Anterior cingulate cortex (tissue), 58 donors: ENCODE results near the gene CHTF18.
"Not testable (repeated sequence)": the region's sequence is repeated elsewhere in the genome, so short reads cannot be mapped to it uniquely, and the experiment has no call there.

ENCODE experiments used
- DNase-seq, 58 donors: peaks; one replicate each; lab custom pipeline; 2025; lab: John Stamatoyannopoulos, UW

Gene CHTF18

GRCh38 chr16:788399-789126, at the start of gene CHTF18:
CHTF18 (plus strand) TSS chr16:788620; CDS start chr16:788685, 65 bp downstream.
- DNase-seq, result peak; percentile 31 to 94 (median 86)

GRCh38 chr16:739560-740458, 48.6 kb upstream of the CHTF18 start:
- DNase-seq, result no peak

DNA sequence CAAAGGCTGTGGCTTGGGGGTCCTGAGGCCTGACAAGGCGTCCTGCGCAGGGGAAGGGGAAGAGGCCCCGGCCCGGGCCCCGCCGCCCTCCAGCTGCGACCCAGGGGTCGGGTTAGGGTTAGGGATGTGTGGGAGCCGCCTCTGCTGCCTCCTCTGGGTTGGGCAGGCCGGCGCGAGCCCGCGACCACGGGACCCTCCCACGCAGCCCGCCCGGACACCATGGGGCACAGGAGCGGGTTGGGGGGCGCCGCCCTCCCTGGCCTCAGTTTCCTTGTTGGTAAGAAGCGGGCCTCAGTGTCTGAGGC, 48.0 kb upstream of the CHTF18 start:
- DNase-seq, result no peak

- peak in 57 of 58 donors; percentile 16 to 90 (median 80) for DNase-seq
Measured at GRCh38 chr16:740764-741505, 47.5 kb upstream of the CHTF18 start, which contains the start of gene CIAO3. CIAO3 (minus strand) TSS chr16:740997; CDS start chr16:740985, 12 bp downstream.

GRCh38 chr16:741986-742629, 46.3 kb upstream of the CHTF18 start:
- no peak for DNase-seq

DNA sequence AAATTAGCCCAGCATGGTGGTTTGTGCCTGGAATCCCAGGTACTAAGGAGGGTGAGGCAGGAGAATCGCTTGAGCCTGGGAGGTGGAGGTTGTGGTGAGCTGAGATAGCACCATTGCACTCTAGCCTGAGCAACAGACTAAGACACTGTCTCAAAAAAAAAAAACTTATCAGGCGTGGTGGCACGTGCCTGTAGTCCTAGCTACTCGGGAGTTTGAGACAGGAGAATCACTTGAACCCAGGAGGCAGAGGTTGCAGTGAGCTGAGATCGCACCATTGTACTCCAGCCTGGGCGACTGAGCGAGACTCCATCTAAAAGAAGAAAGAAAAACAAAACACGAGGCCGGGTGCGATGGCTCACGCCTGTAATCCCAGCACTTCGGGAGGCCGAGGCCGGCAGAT, 45.5 kb upstream of the CHTF18 start:
- DNase-seq, result not testable (repeated sequence)

GRCh38 chr16:743794-744500, 44.5 kb upstream of the CHTF18 start:
- DNase-seq, result no peak

DNA sequence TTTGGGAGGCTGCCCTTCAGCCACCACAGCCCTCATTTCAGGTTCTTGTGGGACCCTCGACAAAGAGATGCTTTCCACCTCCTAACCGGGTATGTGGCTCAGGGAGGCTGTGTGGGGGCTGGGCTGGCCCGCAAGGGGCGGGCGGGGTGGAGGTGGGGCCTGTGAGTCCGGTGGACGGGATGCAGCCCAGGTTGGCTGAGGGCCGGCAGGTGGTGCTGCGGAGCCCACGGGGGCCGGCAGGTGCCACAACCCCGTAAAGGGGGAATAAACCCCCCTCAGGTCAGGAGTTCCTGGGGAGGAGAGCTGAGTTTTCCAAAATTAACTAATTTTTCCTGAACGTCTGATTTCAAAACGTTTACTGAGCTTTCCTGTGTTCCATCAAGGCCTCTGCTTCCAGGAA, 42.7 kb upstream of the CHTF18 start:
- no peak for DNase-seq

DNA sequence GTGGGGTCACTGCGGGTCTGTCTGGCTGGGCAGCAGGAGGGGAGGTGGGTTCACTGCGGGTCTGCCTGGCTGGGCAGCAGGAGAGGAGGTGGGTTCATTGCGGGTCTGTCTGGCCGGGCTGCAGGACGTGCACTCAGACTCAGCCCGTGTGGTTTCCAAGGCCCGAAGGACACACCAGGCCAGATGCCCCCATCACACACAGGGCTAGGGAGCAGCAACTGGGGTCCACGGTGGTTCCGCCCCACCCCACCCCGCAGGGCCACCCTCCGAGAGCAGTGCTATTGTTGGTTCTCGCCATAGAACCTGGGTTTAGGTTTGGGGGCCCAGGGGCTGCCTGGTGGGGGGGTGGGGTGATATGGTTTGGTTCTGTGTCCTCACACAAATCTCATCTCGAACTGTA, 41.8 kb upstream of the CHTF18 start:
- DNase-seq, result no peak

GRCh38 chr16:747978-748746, 40.3 kb upstream of the CHTF18 start:
- no peak for DNase-seq

GRCh38 chr16:749010-749409, 39.4 kb upstream of the CHTF18 start:
- no peak for DNase-seq

GRCh38 chr16:750485-750884, 37.9 kb upstream of the CHTF18 start:
- DNase-seq, result no peak

DNA sequence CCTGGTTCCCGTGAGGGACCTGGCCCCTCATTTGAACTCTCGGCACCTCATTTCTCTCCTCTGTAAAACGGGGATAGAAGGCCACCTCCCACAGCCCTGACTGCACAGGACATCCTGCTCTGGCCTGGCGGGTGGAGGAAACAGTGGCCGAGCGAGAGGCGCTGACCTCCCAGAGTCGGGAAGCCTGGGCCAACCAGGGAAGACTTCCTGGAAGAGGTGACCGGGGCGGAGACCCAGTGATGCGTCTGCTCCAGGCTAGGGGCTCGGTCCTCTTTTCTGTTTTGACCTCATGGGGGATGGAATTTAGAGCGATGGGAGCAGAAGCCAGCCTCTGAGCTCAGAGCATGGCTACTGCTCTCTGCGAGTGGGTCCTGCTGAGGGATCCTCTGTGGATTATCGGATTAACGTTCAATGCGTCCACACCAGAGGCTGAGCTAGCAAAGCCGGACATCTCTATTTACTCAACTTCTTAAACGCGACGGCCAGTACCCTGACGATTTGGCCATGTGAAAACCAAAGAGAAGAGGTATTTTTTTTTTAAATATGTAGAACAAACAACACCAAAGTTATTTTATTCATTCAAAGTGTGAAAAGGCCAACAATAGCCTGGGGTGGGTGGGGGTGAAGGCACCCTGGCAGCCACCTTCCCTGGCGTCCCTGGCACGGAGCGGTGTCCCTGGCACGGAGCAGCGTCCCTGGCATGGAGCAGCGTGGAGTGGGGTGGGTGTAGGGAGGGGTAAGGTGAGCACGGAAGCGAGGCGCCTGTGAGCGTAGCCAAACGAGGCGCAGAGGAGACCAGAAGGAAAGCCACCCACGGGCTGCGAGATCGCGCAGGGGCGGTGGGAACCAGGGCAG, 37.0 kb upstream of the CHTF18 start:
- peak in 35 of 58 donors; percentile 6 to 84 (median 38) for DNase-seq

- no peak for DNase-seq
Measured at GRCh38 chr16:752007-752312, 36.5 kb upstream of the CHTF18 start.

DNA sequence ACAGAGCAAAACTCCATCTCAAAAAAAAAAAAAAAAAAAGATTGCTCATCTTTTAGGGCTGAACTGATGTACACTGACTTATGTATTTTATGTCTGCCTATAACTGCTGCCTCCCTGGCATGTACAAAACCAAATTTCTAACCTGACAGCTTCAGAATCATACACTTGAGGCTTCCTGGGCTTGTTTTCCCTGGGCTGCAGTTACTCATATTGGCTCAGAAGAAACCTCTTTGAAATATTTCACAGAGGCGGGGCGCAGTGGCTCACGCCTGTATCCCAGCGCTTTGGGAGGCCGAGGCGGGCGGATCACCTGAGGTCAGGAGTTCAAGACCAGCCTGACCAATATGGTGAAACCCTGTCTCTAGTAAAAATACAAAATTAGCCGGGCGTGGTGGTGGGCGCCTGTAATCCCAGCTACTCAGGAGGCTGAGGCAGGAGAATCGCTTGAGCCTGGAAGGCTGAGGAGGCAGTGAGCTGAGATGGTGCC, 34.3 kb upstream of the CHTF18 start:
- DNase-seq, result not testable (repeated sequence)

- DNase-seq, result no peak
Measured at GRCh38 chr16:754656-755055, 33.8 kb upstream of the CHTF18 start.

DNA sequence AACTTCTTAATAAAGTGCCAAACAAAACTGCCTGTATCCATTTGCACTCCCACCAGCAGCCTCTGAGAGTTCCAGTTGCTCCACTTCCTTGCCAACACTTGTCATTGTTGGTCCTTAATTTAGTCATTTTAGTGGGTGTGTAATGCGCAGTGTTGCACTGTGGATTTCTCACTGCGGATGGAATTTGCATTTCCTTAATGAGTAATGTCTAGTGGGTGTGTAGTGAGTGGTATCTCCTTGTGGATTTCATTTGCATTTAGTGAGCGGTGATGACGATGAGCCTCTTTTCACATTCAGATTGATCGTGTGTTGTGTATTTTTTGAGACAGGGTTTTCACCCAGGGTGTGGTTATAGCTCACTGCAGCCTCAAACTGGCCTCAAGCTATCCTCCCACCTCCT, 32.0 kb upstream of the CHTF18 start:
- DNase-seq, result no peak
